ENCODE data around the gene TOMM20L.
A peak's percentile ranks its signal among the peaks of the same experiment; 100 is the strongest.
"Not testable (repeated sequence)": the region's sequence is repeated elsewhere in the genome, so short reads cannot be mapped to it uniquely, and the experiment has no call there.

Gene TOMM20L

GRCh38 chr14:58415636-58416547, 20.2 kb downstream of the TOMM20L start:
- DNase-seq: no peak
- in situ Hi-C loops (cut with HindIII; ENCODE audit: low pct_ligation_motif_present, low pct_unique_long_range_greater_than_20kb, low sequenced_read_pairs): no loop called here

- DNase-seq; in situ Hi-C loops (cut with HindIII; ENCODE audit: low pct_ligation_motif_present, low pct_unique_long_range_greater_than_20kb, low sequenced_read_pairs): not testable (repeated sequence)
These were observed 21.2 kb downstream of the TOMM20L start for GRCh38 chr14:58416934-58417333.

GRCh38 chr14:58426670-58427280, 31.0 kb downstream of the TOMM20L start:
- in situ Hi-C loops (cut with HindIII; ENCODE audit: low pct_ligation_motif_present, low pct_unique_long_range_greater_than_20kb, low sequenced_read_pairs): no loop called here
- DNase-seq: peak; percentile 51

- in situ Hi-C loops (cut with HindIII; ENCODE audit: low pct_ligation_motif_present, low pct_unique_long_range_greater_than_20kb, low sequenced_read_pairs): no loop called here
- DNase-seq: peak; percentile 97
These were observed 31.8 kb downstream of the TOMM20L start, which contains the start of the genes KIAA0586 and TIMM9 for GRCh38 chr14:58427281-58428117. TSS of gene KIAA0586 (plus strand) at chr14:58427719. CDS start at chr14:58428265, 546 bp downstream. TSS of gene TIMM9 (minus strand) at chr14:58427531. CDS start at chr14:58411945, 15,586 bp downstream.

- DNase-seq: peak; percentile 47
- in situ Hi-C loops (cut with HindIII; ENCODE audit: low pct_ligation_motif_present, low pct_unique_long_range_greater_than_20kb, low sequenced_read_pairs): no loop called here
These were observed 32.5 kb downstream of the TOMM20L start for GRCh38 chr14:58428118-58428683.

GRCh38 chr14:58430156-58430555, 34.4 kb downstream of the TOMM20L start:
- DNase-seq: peak; percentile 41
- in situ Hi-C loops (cut with HindIII; ENCODE audit: low pct_ligation_motif_present, low pct_unique_long_range_greater_than_20kb, low sequenced_read_pairs): no loop called here

GRCh38 chr14:58439476-58439875, 43.7 kb downstream of the TOMM20L start:
- in situ Hi-C loops (cut with HindIII; ENCODE audit: low pct_ligation_motif_present, low pct_unique_long_range_greater_than_20kb, low sequenced_read_pairs): no loop called here
- no peak for DNase-seq

GRCh38 chr14:58444627-58445026, 48.9 kb downstream of the TOMM20L start:
- in situ Hi-C loops (cut with HindIII; ENCODE audit: low pct_ligation_motif_present, low pct_unique_long_range_greater_than_20kb, low sequenced_read_pairs): no loop called here
- no peak for DNase-seq

GRCh38 chr14:58455593-58456265, 60.0 kb downstream of the TOMM20L start:
- in situ Hi-C loops (cut with HindIII; ENCODE audit: low pct_ligation_motif_present, low pct_unique_long_range_greater_than_20kb, low sequenced_read_pairs): no loop called here
- no peak for DNase-seq
